Fibroblast of lung (primary cell): ENCODE data around the gene IMPG1.

ENCODE experiments used
- CTCF ChIP-seq, 2 donors: IDR thresholded peaks in 1 of 2; conservative IDR thresholded peaks in 1 of 2; 1 replicate in 1 of 2; 2 replicates in 1 of 2; pipeline ENCODE4 v1.5.1; 2011 to 2012; ENCODE audit warnings: low read length in 2 of 2, control low read depth in 1 of 2, inconsistent platforms in 1 of 2, low read depth in 1 of 2, mild to moderate bottlenecking in 1 of 2
- EZH2 ChIP-seq: IDR thresholded peaks from 2 replicates; pipeline ENCODE4 v1.5.1; 2012; ENCODE audit warnings: low read length, control low read depth, mild to moderate bottlenecking; ENCODE audit errors: missing control alignments

- TF ChIP-seq CTCF (conservative IDR thresholded peaks at IDR 0.05 in 1 of 2, IDR thresholded peaks at IDR 0.05 in 1 of 2; ENCODE audit: low read depth in 1 of 2, low read length in 2 of 2) (no peak), EZH2 (no peak)
Measured at GRCh38 chr6:76004202-76004601, 68.3 kb downstream of the IMPG1 start.
